Peyer's patch (tissue), 4 donors: Measurements from ENCODE around the gene PLEKHG4. TPM values are rescaled to one million over a fixed set of nuclear protein-coding genes. Genes with fewer than 3 reads are reported as not detected.

Source experiments
- DNase-seq, 3 donors: peaks; one replicate each; pipeline ENCODE4 v3.0.0-alpha.2; 2017 to 2019
- H3K27ac ChIP-seq, 4 donors: fragments of 200-600 bp; sonication (generic); one replicate each; pipeline ENCODE4 v1.5.1; 2016 to 2019
- H3K27me3 ChIP-seq, 2 donors: fragments of 200-600 bp; sonication (generic); one replicate each; pipeline ENCODE4 v1.5.1; 2019
- H3K36me3 ChIP-seq, 3 donors: fragments of 200-600 bp; sonication (generic); one replicate each; pipeline ENCODE4 v1.5.1; 2016 to 2019
- H3K4me1 ChIP-seq, 4 donors: fragments of 200-600 bp; sonication (generic); one replicate each; pipeline ENCODE4 v1.5.1; 2016 to 2019
- H3K4me3 ChIP-seq, 4 donors: fragments of 200-600 bp; sonication (generic); 1 replicate in 3 of 4; 2 replicates in 1 of 4; pipeline ENCODE4 v1.5.1; 2016 to 2019; ENCODE audit warnings: mild to moderate bottlenecking in 1 of 4
- H3K9me3 ChIP-seq, 4 donors: fragments of 200-600 bp; sonication (generic); one replicate each; pipeline ENCODE4 v1.5.1; 2016 to 2019; ENCODE audit warnings: mild to moderate bottlenecking in 1 of 4
- POLR2A ChIP-seq, 2 donors: fragments of 450-650 bp; IDR thresholded peaks; one replicate each; pipeline ENCODE4 v1.5.1; 2017; ENCODE audit warnings: antibody characterized with exemption in 2 of 2, mild to moderate bottlenecking in 2 of 2, moderate library complexity in 2 of 2
- total RNA-seq, 4 donors: library from RNA; depleted of rRNA; stranded (reverse); fragments of >200 nt; gene quantifications; one replicate each; pipeline ENCODE4 v1.1.0, GENCODE V29; 2016
- TF ChIP-seq, protein P1 (sequence below), 6 experiments: fragments of 450-650 bp in 4 of 6; fragments of 200-600 bp in 2 of 6; sonication (generic) in 1 of 6; IDR thresholded peaks; one replicate each; pipeline ENCODE4 v1.5.1; 2017 to 2019; ENCODE audit warnings: antibody characterized with exemption in 6 of 6, mild to moderate bottlenecking in 3 of 6, moderate library complexity in 1 of 6

PLEKHG4 gene
- total RNA-seq, 4 donors from 2014 or later, result 12.3 to 16.5 (median 14.0) TPM

DNA sequence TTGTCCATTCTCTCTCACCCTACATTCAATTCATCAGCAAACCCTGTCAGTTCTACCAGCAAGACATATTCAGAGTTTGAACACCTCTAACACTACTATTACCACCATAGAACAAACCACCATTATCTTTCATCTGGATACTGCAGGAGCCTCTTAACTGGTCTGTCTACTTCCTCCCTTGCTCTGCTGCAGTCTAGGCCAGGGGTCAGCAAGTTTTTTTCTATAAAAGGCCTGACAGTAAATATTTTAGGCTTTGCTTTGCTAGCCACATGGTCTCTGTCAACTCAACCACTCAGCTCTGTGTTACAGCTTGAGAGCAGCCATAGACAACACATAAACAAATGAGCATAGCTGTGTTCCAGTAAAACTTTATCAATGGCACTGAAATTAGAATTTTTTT is 33.4 kb downstream of the PLEKHG4 start:
- DNase-seq, result no peak
- Histone ChIP-seq H3K4me1 (no peaks in the 10 kb centered on the region), H3K27ac (peak overlapping the region in 2 of 4 donors; percentile 47 to 58), H3K4me3 (no peak overlapping the region), H3K27me3 (no peaks in the 10 kb centered on the region), H3K9me3 (no peaks in the 10 kb centered on the region), H3K36me3 (no peaks in the 10 kb centered on the region)
- TF ChIP-seq, protein P1, sequence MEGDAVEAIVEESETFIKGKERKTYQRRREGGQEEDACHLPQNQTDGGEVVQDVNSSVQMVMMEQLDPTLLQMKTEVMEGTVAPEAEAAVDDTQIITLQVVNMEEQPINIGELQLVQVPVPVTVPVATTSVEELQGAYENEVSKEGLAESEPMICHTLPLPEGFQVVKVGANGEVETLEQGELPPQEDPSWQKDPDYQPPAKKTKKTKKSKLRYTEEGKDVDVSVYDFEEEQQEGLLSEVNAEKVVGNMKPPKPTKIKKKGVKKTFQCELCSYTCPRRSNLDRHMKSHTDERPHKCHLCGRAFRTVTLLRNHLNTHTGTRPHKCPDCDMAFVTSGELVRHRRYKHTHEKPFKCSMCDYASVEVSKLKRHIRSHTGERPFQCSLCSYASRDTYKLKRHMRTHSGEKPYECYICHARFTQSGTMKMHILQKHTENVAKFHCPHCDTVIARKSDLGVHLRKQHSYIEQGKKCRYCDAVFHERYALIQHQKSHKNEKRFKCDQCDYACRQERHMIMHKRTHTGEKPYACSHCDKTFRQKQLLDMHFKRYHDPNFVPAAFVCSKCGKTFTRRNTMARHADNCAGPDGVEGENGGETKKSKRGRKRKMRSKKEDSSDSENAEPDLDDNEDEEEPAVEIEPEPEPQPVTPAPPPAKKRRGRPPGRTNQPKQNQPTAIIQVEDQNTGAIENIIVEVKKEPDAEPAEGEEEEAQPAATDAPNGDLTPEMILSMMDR (IDR thresholded peaks at IDR 0.05), result no peak
- no peak for TF ChIP-seq POLR2A (IDR thresholded peaks at IDR 0.05)

DNA sequence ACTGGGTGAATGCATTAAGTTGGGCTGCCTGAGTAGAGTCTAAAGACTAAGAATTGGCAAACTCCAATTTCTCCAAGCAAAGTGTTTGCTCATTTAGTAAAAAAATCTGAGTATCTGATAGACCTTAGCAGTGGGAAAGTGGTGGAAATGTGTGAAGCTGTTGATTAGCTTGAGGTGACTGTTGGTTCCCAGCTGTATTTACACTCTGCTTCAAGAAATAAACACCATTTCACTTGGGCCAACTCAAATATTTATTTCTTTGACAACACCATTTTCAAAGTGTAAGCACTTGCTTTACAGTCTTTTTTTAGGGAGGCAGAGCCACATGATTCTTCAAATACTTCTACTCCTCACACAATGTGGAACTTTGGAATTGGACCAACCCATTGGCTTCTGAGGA is 38.5 kb downstream of the PLEKHG4 start:
- Histone ChIP-seq H3K4me3 (no peak overlapping the region), H3K36me3 (no peaks in the 10 kb centered on the region), H3K4me1 (no peaks in the 10 kb centered on the region), H3K27ac (no peak overlapping the region), H3K27me3 (no peaks in the 10 kb centered on the region), H3K9me3 (no peaks in the 10 kb centered on the region)
- no peak for TF ChIP-seq POLR2A (IDR thresholded peaks at IDR 0.05)
- TF ChIP-seq, protein P1 (IDR thresholded peaks at IDR 0.05), result no peak
- no peak for DNase-seq

- Histone ChIP-seq H3K27me3 (no peaks in the 10 kb centered on the region), H3K36me3 (no peaks in the 10 kb centered on the region), H3K4me3 (peak overlapping the region; percentile 34 to 71 (median 52)), H3K9me3 (no peaks in the 10 kb centered on the region), H3K4me1 (peaks cover 0 to 10% (median 5%) of the 10 kb centered on the region in 4 donors), H3K27ac (peak overlapping the region in 1 of 4 donors; percentile 47)
- TF ChIP-seq POLR2A (IDR thresholded peaks at IDR 0.05), result no peak
- TF ChIP-seq, protein P1 (IDR thresholded peaks at IDR 0.05), result no peak
- DNase-seq, result no peak
Observed at GRCh38 chr16:67326115-67326471, 46.8 kb downstream of the PLEKHG4 start.

- no peaks in the 10 kb centered on the region for H3K9me3 ChIP-seq
- TF ChIP-seq, protein P1 (IDR thresholded peaks at IDR 0.05), result peak in 5 of 6 experiments; percentile 9 to 53 (median 49)
- TF ChIP-seq POLR2A (IDR thresholded peaks at IDR 0.05), result no peak
- peak within 1 kb of the TSS; percentile 34 to 71 (median 52) for H3K4me3 ChIP-seq
- H3K4me1 ChIP-seq, result peaks cover 0 to 10% (median 5%) of the 10 kb centered on the region in 4 donors
- H3K36me3 ChIP-seq, result no peaks in the 10 kb centered on the region
- H3K27ac ChIP-seq, result peak within 1 kb of the TSS in 1 of 4 donors; percentile 47
- DNase-seq, result peak; percentile 50 to 83 (median 79)
- no peaks in the 10 kb centered on the region for H3K27me3 ChIP-seq
Observed at GRCh38 chr16:67326472-67327309, 47.4 kb downstream of the PLEKHG4 start, which contains the start of the genes KCTD19 and LRRC36. Gene KCTD19, minus strand, starts transcription at chr16:67326741. Its CDS starts 34 bp downstream, at chr16:67326707. Gene LRRC36, plus strand, starts transcription at chr16:67326815. Its CDS starts 48 bp downstream, at chr16:67326863.

DNA sequence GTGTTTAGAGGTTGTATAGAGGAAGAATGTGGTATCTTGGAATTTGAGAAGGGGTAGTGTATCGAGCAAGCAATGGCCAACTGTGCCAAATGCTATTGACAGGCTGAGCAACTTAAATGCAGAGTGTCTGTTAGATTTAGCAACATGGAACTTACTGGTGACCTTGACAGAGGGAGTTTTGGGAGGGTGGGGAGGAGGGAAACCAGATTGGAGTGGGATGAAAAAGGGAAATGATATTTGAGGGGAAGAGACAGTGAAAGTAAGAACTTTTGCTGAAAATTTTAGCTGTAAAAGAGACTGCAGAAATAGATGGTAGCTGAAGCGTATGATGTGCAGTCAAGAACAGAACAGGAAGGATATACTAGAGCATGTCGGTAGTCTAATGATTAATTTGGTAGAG is 48.4 kb downstream of the PLEKHG4 start:
- H3K36me3 ChIP-seq, result no peaks in the 10 kb centered on the region
- no peak for DNase-seq
- no peak overlapping the region for H3K4me3 ChIP-seq
- H3K27ac ChIP-seq, result no peak overlapping the region
- TF ChIP-seq POLR2A (IDR thresholded peaks at IDR 0.05), result no peak
- TF ChIP-seq, protein P1 (IDR thresholded peaks at IDR 0.05), result no peak
- H3K4me1 ChIP-seq, result peaks cover 0 to 10% (median 5%) of the 10 kb centered on the region in 4 donors
- no peaks in the 10 kb centered on the region for H3K27me3 ChIP-seq
- no peaks in the 10 kb centered on the region for H3K9me3 ChIP-seq
